Measurements from ENCODE around the gene CCT2.

DNA sequence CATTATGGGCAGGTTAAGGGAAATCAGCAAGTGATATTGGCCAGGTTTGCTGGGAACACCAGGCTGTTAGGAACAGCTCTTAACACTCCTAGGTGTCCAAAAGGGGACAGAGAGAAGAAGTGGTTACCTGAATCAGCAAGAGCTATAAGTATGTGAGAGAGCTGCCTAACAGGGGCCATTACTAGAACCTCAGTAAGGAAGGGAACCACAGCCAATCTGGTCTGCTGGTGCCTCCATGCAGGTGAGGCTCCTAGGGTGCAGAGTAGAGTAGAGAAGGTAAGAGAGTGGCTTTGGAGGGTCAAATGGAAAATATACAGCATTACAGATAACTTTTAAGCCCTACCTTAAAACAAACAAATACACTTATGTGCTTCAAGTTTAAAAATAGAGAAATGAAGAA is 36.6 kb upstream of the CCT2 start:
- TF ChIP-seq, protein P1, sequence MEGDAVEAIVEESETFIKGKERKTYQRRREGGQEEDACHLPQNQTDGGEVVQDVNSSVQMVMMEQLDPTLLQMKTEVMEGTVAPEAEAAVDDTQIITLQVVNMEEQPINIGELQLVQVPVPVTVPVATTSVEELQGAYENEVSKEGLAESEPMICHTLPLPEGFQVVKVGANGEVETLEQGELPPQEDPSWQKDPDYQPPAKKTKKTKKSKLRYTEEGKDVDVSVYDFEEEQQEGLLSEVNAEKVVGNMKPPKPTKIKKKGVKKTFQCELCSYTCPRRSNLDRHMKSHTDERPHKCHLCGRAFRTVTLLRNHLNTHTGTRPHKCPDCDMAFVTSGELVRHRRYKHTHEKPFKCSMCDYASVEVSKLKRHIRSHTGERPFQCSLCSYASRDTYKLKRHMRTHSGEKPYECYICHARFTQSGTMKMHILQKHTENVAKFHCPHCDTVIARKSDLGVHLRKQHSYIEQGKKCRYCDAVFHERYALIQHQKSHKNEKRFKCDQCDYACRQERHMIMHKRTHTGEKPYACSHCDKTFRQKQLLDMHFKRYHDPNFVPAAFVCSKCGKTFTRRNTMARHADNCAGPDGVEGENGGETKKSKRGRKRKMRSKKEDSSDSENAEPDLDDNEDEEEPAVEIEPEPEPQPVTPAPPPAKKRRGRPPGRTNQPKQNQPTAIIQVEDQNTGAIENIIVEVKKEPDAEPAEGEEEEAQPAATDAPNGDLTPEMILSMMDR (IDR thresholded peaks at IDR 0.05 in 8 of 11, conservative IDR thresholded peaks at IDR 0.05 in 3 of 11): no peak
- no peak for TF ChIP-seq POLR2A (IDR thresholded peaks at IDR 0.05)

Measured in spleen (tissue), 7 donors.